Measurements from ENCODE around the gene LMF1.

GRCh38 chr16:824194-824593, 146.6 kb downstream of the LMF1 start:
- TF ChIP-seq CTCF (IDR thresholded peaks at IDR 0.05 in 2 of 3, conservative IDR thresholded peaks at IDR 0.05 in 1 of 3; ENCODE audit: borderline replicate concordance in 1 of 3, insufficient read depth in 1 of 3, low read depth in 2 of 3, low read length in 2 of 3) (no peak), ELF1 (IDR thresholded peaks at IDR 0.05; ENCODE audit: borderline replicate concordance, low read depth) (no peak), SP1 (IDR thresholded peaks at IDR 0.05; ENCODE audit: low read depth) (no peak)

Measured in HCT116 (cell line).